Spleen (tissue), 7 donors: ENCODE results near the gene SNRPN.

Experiments used
- POLR2A ChIP-seq, 3 donors: fragments of 450-650 bp; IDR thresholded peaks; one replicate each; pipeline ENCODE4 v1.5.1; 2017; ENCODE audit warnings: antibody characterized with exemption in 3 of 3, mild to moderate bottlenecking in 1 of 3
- TF ChIP-seq, protein P1 (sequence below), 11 experiments: fragments of 200-600 bp in 7 of 11; fragments of 450-650 bp in 4 of 11; sonication (generic) in 4 of 11; IDR thresholded peaks in 8 of 11; conservative IDR thresholded peaks in 3 of 11; 1 replicate in 7 of 11; 2 replicates in 4 of 11; pipeline versions ENCODE4 v1.4.0 to v1.8.0; 2016 to 2021; ENCODE audit warnings: antibody characterized with exemption in 11 of 11, inconsistent platforms in 4 of 11, mild to moderate bottlenecking in 1 of 11
- donor health status: DM: no; HTN: no; CAD: no; lungs with moderate emphysema.
- donor health status: DM: no; HTN: no; CAD: no.
- donor health status: DM: no; HTN: no; CAD: no.

DNA sequence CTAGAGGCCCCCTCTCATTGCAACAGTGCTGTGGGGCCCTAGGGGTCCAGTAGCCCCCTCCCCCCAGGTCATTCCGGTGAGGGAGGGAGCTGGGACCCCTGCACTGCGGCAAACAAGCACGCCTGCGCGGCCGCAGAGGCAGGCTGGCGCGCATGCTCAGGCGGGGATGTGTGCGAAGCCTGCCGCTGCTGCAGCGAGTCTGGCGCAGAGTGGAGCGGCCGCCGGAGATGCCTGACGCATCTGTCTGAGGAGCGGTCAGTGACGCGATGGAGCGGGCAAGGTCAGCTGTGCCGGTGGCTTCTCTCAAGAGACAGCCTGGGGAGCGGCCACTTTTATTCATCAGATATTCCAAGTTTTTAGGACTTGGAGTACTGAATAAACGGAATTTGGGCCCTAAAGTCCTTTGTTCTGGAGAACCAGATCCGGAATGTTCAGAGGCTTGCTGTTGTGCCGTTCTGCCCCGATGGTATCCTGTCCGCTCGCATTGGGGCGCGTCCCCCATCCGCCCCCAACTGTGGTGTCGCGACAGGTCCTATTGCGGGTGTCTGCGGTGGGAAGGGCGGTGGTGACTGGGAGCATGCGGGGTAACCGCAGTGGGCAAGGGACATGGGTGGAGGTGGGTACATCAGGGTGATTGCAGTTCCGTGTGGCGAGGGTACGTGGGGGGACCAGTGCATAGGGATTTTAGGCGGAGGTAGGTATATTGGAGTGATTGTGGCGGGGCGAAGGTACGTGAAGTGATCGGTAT is at the start of gene SNRPN, which contains the start of gene SNURF:
- TF ChIP-seq, protein P1, sequence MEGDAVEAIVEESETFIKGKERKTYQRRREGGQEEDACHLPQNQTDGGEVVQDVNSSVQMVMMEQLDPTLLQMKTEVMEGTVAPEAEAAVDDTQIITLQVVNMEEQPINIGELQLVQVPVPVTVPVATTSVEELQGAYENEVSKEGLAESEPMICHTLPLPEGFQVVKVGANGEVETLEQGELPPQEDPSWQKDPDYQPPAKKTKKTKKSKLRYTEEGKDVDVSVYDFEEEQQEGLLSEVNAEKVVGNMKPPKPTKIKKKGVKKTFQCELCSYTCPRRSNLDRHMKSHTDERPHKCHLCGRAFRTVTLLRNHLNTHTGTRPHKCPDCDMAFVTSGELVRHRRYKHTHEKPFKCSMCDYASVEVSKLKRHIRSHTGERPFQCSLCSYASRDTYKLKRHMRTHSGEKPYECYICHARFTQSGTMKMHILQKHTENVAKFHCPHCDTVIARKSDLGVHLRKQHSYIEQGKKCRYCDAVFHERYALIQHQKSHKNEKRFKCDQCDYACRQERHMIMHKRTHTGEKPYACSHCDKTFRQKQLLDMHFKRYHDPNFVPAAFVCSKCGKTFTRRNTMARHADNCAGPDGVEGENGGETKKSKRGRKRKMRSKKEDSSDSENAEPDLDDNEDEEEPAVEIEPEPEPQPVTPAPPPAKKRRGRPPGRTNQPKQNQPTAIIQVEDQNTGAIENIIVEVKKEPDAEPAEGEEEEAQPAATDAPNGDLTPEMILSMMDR (IDR thresholded peaks at IDR 0.05 in 8 of 11, conservative IDR thresholded peaks at IDR 0.05 in 3 of 11) = no peak
- TF ChIP-seq POLR2A (IDR thresholded peaks at IDR 0.05) = peak in 1 of 3 donors; percentile 80
